GM12873 (cell line): ENCODE results near the gene CPM.

Experiments used
- CTCF ChIP-seq: IDR thresholded peaks from 2 replicates; pipeline ENCODE4 v1.5.1; 2012; ENCODE audit warnings: low read depth, mild to moderate bottlenecking, moderate library complexity, low read length, control low read depth; ENCODE audit not compliant: insufficient read depth; ENCODE audit errors: missing control alignments

CPM gene

GRCh38 chr12:68932961-68933893, at the start of gene CPM:
Gene CPM, minus strand, starts transcription at chr12:68933171. Its CDS starts 334 bp downstream, at chr12:68932837.
- TF ChIP-seq CTCF, result no peak

GRCh38 chr12:68981516-68981915, 48.5 kb upstream of the CPM start:
- TF ChIP-seq CTCF, result no peak

- no peak for TF ChIP-seq CTCF
Observed at GRCh38 chr12:68980476-68981212, 47.7 kb upstream of the CPM start.

GRCh38 chr12:68978678-68979077, 45.7 kb upstream of the CPM start:
- no peak for TF ChIP-seq CTCF

GRCh38 chr12:68977909-68978610, 45.1 kb upstream of the CPM start:
- TF ChIP-seq CTCF, result no peak

- no peak for TF ChIP-seq CTCF
Observed at GRCh38 chr12:68977335-68977734, 44.4 kb upstream of the CPM start.
